Measurements from ENCODE around the gene TIGD1.

TIGD1 gene

GRCh38 chr2:232502511-232502910 lies 47.8 kb downstream of the TIGD1 start:
- DNase-seq = no peak

- DNase-seq = no peak
Measured at GRCh38 chr2:232501794-232502390, 48.5 kb downstream of the TIGD1 start.

- no peak for DNase-seq
Measured at GRCh38 chr2:232501331-232501771, 49.0 kb downstream of the TIGD1 start.

GRCh38 chr2:232498452-232498851 lies 51.9 kb downstream of the TIGD1 start:
- no peak for DNase-seq
